Effector memory CD8-positive, alpha-beta T cell (primary cell): ENCODE measurements around the gene PRDM5.
A peak's percentile ranks its signal among the peaks of the same experiment; 100 is the strongest.

Experiments
- ATAC-seq: fragments of 150-1000 bp; cut with Tn5 transposase; replicated peaks from 2 replicates; pipeline ENCODE4 v1.10.0; 2021; ENCODE audit warnings: mild to moderate bottlenecking, moderate library complexity
- DNase-seq, 3 experiments: peaks; one replicate each; pipeline ENCODE4 v3.0.0; 2021
- H3K27ac Mint-ChIP-seq, 2 donors: one replicate each; pipeline ENCODE4 v1.8.0; 2022; ENCODE audit warnings: mild to moderate bottlenecking in 2 of 2, mixed read lengths in 2 of 2, moderate library complexity in 2 of 2
- H3K27me3 Mint-ChIP-seq, 2 donors: one replicate each; pipeline ENCODE4 v1.8.0; 2022; ENCODE audit warnings: mixed read lengths in 2 of 2
- H3K36me3 Mint-ChIP-seq: one replicate; pipeline ENCODE4 v1.8.0; 2022; ENCODE audit warnings: mild to moderate bottlenecking, moderate library complexity, mixed read lengths; ENCODE audit not compliant: insufficient read depth
- H3K4me1 Mint-ChIP-seq, 2 donors: one replicate each; pipeline ENCODE4 v1.8.0; 2022; ENCODE audit warnings: low read depth in 2 of 2, mixed read lengths in 2 of 2
- H3K4me3 Mint-ChIP-seq, 2 donors: one replicate each; pipeline ENCODE4 v1.8.0; 2022; ENCODE audit warnings: mild to moderate bottlenecking in 2 of 2, mixed read lengths in 2 of 2, moderate library complexity in 2 of 2
- H3K9me3 Mint-ChIP-seq, 2 donors: one replicate each; pipeline ENCODE4 v1.8.0; 2022; ENCODE audit warnings: mixed read lengths in 2 of 2
- total RNA-seq, 9 experiments: gene quantifications; one replicate each; lab custom pipeline; 2026; lab: John Stamatoyannopoulos, UW

The PRDM5 gene
- total RNA-seq = 0.07 to 1.1 (median 0.33) reads per million in 9 experiments

- Mint-ChIP-seq H3K27ac (peak within 1 kb of the TSS; percentile 56 to 74), H3K4me1 (peaks cover 6 to 8% of the 10 kb centered on the region in 2 donors), H3K4me3 (peak within 1 kb of the TSS; percentile 93 to 95), H3K36me3 (no peaks in the 10 kb centered on the region), H3K9me3 (no peaks in the 10 kb centered on the region), H3K27me3 (peaks cover 9 to 35% of the 10 kb centered on the region in 2 donors)
- DNase-seq (peak in 1 of 3 experiments; percentile 1), ATAC-seq (peak; percentile 49)
Observed at GRCh38 chr4:120922381-120923206, at the start of gene PRDM5. Gene PRDM5, minus strand, starts transcription at chr4:120922726. Its CDS starts 118 bp downstream, at chr4:120922608.

- Mint-ChIP-seq H3K4me1 (no peaks in the 10 kb centered on the region), H3K4me3 (no peak overlapping the region), H3K36me3 (no peaks in the 10 kb centered on the region), H3K9me3 (no peaks in the 10 kb centered on the region), H3K27me3 (peaks cover 10 to 11% of the 10 kb centered on the region in 2 donors), H3K27ac (no peak overlapping the region)
- DNase-seq = no peak
- no peak for ATAC-seq
Observed at GRCh38 chr4:120971884-120972283, 49.4 kb upstream of the PRDM5 start.

GRCh38 chr4:120965938-120966337, 43.4 kb upstream of the PRDM5 start:
- Mint-ChIP-seq H3K27ac (no peak overlapping the region), H3K4me1 (no peaks in the 10 kb centered on the region), H3K4me3 (no peak overlapping the region), H3K9me3 (no peaks in the 10 kb centered on the region), H3K36me3 (no peaks in the 10 kb centered on the region), H3K27me3 (peaks cover 21 to 28% of the 10 kb centered on the region in 2 donors)
- ATAC-seq (no peak), DNase-seq (no peak)

DNA sequence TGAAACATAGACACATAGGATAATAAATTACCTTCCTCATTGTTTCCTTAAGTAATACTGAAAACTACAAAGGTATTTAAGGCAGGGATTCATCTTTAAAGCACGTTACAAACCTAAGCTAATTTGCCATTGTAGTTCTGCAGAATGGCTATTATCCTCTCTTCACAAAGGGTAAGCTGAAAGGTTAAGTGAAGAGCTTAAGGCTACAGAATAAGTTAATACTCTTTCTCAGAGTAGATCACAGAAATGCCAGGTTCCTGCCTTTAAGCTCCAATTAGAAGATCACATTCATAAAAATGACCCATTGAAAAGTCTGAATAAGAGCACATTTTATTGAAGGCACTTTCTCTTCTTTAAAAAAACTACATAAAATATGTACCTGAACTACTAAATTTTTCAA, 42.1 kb upstream of the PRDM5 start:
- Mint-ChIP-seq H3K9me3 (no peaks in the 10 kb centered on the region), H3K27ac (no peak overlapping the region), H3K36me3 (no peaks in the 10 kb centered on the region), H3K4me1 (no peaks in the 10 kb centered on the region), H3K27me3 (peaks cover 28 to 41% of the 10 kb centered on the region in 2 donors), H3K4me3 (no peak overlapping the region)
- DNase-seq = no peak
- no peak for ATAC-seq

- no peaks in the 10 kb centered on the region for H3K4me1 Mint-ChIP-seq
- H3K27ac Mint-ChIP-seq = no peak overlapping the region
- H3K27me3 Mint-ChIP-seq = peaks cover 27 to 38% of the 10 kb centered on the region in 2 donors
- no peak overlapping the region for H3K4me3 Mint-ChIP-seq
- ATAC-seq = no peak
- DNase-seq = no peak
- no peaks in the 10 kb centered on the region for H3K9me3 Mint-ChIP-seq
- no peaks in the 10 kb centered on the region for H3K36me3 Mint-ChIP-seq
Observed at GRCh38 chr4:120963449-120963848, 40.9 kb upstream of the PRDM5 start.

GRCh38 chr4:120960656-120961267, 38.2 kb upstream of the PRDM5 start:
- H3K36me3 Mint-ChIP-seq = no peaks in the 10 kb centered on the region
- ATAC-seq = no peak
- no peaks in the 10 kb centered on the region for H3K4me1 Mint-ChIP-seq
- H3K4me3 Mint-ChIP-seq = no peak overlapping the region
- no peaks in the 10 kb centered on the region for H3K9me3 Mint-ChIP-seq
- DNase-seq = no peak
- H3K27me3 Mint-ChIP-seq = peaks cover 27 to 38% of the 10 kb centered on the region in 2 donors
- H3K27ac Mint-ChIP-seq = no peak overlapping the region

DNA sequence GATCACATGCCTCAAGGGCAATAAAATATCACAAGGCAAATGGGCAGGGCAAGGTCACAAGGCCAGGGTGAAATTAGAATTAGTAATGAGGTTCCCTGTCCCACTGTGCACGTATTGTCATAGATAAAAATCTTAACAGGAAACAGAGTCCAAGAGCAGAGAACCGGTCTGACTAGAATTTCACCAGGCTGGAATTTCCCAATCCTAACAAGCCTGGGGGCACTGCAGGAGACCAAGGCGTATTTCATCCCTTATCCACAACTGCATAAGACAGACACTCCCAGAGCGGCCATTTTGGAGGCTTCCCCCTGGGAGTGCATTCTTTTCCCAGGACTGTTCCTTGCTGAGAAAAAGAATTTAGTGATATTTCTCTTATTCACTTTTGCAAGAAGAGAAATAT, 25.9 kb upstream of the PRDM5 start:
- ATAC-seq (no peak), DNase-seq (no peak)
- Mint-ChIP-seq H3K27ac (no peak overlapping the region), H3K36me3 (no peaks in the 10 kb centered on the region), H3K4me1 (peaks cover 0 to 1% of the 10 kb centered on the region in 2 donors), H3K9me3 (peaks cover 7 to 12% of the 10 kb centered on the region in 2 donors), H3K4me3 (no peak overlapping the region), H3K27me3 (peaks cover 13 to 27% of the 10 kb centered on the region in 2 donors)

DNA sequence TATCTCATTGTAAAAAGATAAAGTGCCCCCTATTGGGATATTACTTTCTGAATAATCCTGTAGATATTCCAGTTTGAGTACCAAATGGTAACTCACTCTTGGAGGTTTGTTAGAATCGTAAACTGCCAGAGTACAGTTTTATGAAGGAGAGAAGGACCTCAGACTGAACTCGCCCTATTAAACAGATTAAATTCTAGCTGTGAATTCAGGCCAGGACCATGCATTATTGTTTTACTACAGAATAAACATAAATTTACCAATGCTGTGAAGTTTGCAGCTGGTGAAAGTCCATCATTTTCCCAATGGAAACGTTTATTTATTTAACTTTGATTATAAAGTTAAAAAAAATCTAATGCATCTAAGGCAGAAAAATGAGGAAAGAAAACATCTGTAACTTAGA, 20.2 kb upstream of the PRDM5 start:
- peaks cover 29 to 37% of the 10 kb centered on the region in 2 donors for H3K27me3 Mint-ChIP-seq
- ATAC-seq (no peak), DNase-seq (no peak)
- H3K27ac Mint-ChIP-seq = no peak overlapping the region
- H3K9me3 Mint-ChIP-seq = peaks cover 7 to 9% of the 10 kb centered on the region in 2 donors
- no peaks in the 10 kb centered on the region for H3K36me3 Mint-ChIP-seq
- H3K4me1 Mint-ChIP-seq = no peaks in the 10 kb centered on the region
- H3K4me3 Mint-ChIP-seq = no peak overlapping the region

- no peak overlapping the region for H3K27ac Mint-ChIP-seq
Observed at GRCh38 chr4:120940547-120940946, 18.0 kb upstream of the PRDM5 start.

DNA sequence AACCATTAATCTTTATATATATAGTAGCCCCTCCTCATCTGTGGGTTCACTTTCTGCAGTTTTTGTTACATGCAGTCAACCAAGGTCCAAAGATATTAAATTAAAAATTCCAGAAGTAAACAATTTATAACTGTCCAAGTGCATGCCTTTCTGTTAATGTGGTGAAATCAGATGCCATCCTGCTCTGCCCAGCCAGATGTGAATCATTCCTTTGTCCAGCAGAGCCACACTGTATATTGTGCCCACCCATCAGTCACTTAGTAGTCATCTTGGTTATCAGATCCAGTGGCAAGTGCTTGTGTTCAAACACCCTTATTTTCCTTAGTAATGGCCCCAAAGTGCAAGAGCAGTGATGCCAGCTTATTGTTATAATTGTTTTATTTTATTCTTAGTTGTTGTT, 17.2 kb upstream of the PRDM5 start:
- Mint-ChIP-seq H3K4me1 (no peaks in the 10 kb centered on the region), H3K36me3 (no peaks in the 10 kb centered on the region), H3K27me3 (peaks cover 13 to 28% of the 10 kb centered on the region in 2 donors), H3K27ac (no peak overlapping the region), H3K9me3 (no peaks in the 10 kb centered on the region), H3K4me3 (no peak overlapping the region)
- DNase-seq (no peak), ATAC-seq (no peak)

More at GRCh38 chr4:120940547-120940946, 18.0 kb upstream of the PRDM5 start:
- no peak overlapping the region for H3K4me3 Mint-ChIP-seq
- no peaks in the 10 kb centered on the region for H3K9me3 Mint-ChIP-seq
- H3K4me1 Mint-ChIP-seq = no peaks in the 10 kb centered on the region
- no peaks in the 10 kb centered on the region for H3K36me3 Mint-ChIP-seq
- no peak for ATAC-seq
- H3K27me3 Mint-ChIP-seq = peaks cover 21 to 28% of the 10 kb centered on the region in 2 donors
- no peak for DNase-seq

GRCh38 chr4:120929847-120930246, 7.3 kb upstream of the PRDM5 start:
- Mint-ChIP-seq H3K9me3 (no peaks in the 10 kb centered on the region), H3K4me1 (no peaks in the 10 kb centered on the region), H3K27ac (no peak overlapping the region), H3K36me3 (no peaks in the 10 kb centered on the region), H3K4me3 (no peak overlapping the region), H3K27me3 (peaks cover 5 to 20% of the 10 kb centered on the region in 2 donors)
- ATAC-seq = no peak
- no peak for DNase-seq

- ATAC-seq (no peak), DNase-seq (no peak)
- no peak overlapping the region for H3K27ac Mint-ChIP-seq
Observed at GRCh38 chr4:120927801-120928409, 5.4 kb upstream of the PRDM5 start.

GRCh38 chr4:120926358-120927025, 4.0 kb upstream of the PRDM5 start:
- no peaks in the 10 kb centered on the region for H3K36me3 Mint-ChIP-seq
- no peaks in the 10 kb centered on the region for H3K9me3 Mint-ChIP-seq
- ATAC-seq = no peak
- no peak overlapping the region for H3K4me3 Mint-ChIP-seq
- no peak overlapping the region for H3K27ac Mint-ChIP-seq
- peaks cover 10 to 42% of the 10 kb centered on the region in 2 donors for H3K27me3 Mint-ChIP-seq
- no peak for DNase-seq
- peaks cover 5% of the 10 kb centered on the region in 2 donors for H3K4me1 Mint-ChIP-seq

More at GRCh38 chr4:120927801-120928409, 5.4 kb upstream of the PRDM5 start:
- peaks cover 5 to 34% of the 10 kb centered on the region in 2 donors for H3K27me3 Mint-ChIP-seq
- no peaks in the 10 kb centered on the region for H3K36me3 Mint-ChIP-seq
- H3K4me1 Mint-ChIP-seq = no peaks in the 10 kb centered on the region
- no peak overlapping the region for H3K4me3 Mint-ChIP-seq
- H3K9me3 Mint-ChIP-seq = no peaks in the 10 kb centered on the region
